Liver (tissue), 2 donors: ENCODE results near the gene OR5AU1.

Source experiments
- CTCF ChIP-seq: fragments of 150-350 bp; IDR thresholded peaks from 2 replicates; pipeline ENCODE4 v1.5.1; 2017; ENCODE audit warnings: improper control_type of control experiment, low read depth, low read length; ENCODE audit not compliant: missing input control
- YY1 ChIP-seq: IDR thresholded peaks from 2 replicates; pipeline ENCODE4 v1.6.1; 2016; ENCODE audit warnings: antibody characterized with exemption, mild to moderate bottlenecking
- donor health status: healthy.

GRCh38 chr14:21169573-21169972, 13.7 kb upstream of the OR5AU1 start:
- no peak for TF ChIP-seq CTCF
- no peak for TF ChIP-seq YY1
